Activated T-helper 1 cell treated with anti-CD3 and anti-CD28 coated beads, Interleukin-2, amount 50 U/mL, for 16 hours (primary cell): ENCODE data around the gene SLC31A1.

Experiments used
- DNase-seq, 2 donors: peaks; one replicate each; pipeline ENCODE4 v3.0.0-alpha.2; 2020; ENCODE audit warnings: low read depth in 1 of 2, low spot score in 1 of 2

The SLC31A1 gene

DNA sequence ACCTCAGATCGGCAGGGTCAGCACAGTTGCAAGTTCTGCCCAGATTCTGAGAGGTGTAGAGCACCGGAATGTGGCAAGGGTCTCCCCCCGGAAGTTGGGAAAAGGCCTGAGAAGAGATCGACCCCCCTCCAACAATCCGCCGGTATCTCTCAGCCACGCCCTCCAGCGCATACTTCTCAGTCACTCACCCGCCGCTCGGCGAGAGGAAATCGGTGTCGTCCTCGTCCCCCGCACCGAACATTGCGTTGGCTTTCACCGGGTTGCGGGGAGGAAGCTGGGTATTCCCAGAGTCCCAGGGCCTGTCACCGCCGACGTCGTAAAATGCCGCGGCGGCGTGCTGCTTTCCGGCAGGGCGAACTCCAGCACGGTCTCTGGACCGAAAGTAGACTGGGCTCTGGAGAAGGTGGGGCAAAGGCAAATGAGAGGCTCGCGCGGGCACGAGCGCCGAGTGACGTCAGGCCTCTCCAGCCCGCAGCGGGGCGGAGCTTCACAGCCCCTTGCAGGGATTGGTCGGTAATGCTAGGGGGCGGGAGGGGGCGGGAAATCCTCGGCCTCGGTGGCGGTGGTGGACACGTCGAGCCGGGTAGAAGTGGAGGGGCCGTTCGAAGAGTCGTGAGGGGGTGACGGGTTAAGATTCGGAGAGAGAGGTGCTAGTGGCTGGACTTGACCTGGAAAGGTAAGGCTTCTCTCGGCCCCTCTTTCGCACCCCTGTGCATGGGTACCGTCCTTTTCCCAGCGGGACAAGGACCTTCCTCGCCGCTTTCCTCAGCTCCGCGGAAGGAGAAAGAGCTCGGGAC, at the start of gene SLC31A1, which contains the start of gene FKBP15:
SLC31A1 (plus strand) TSS at position 542 of the 797 bp plus-strand sequence. CDS start 34,605 bp downstream, outside the sequence.
FKBP15 (minus strand) TSS at position 275 of the 797 bp plus-strand sequence; CDS start at position 241, 34 bp downstream.
- DNase-seq: peak; percentile 90 to 95

DNA sequence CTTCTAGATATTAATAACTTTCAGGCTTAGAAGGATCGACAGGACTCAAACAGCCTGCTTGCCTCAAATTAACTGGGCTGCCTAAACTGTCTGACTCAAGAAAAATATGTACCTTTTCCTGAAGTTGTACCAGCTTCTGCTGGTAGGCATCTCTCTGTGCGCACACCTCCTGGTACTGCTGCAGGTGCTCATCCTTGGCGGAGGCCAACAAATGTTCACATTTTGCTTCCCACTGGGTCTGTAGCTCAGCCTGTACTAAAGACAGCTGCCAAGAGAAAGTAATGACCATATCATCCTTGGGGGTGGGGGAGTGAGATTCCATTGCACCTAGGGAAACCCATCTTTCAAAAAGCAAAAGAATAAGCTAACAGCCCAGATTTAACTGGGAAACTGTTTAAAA, 48.0 kb upstream of the SLC31A1 start:
- no peak for DNase-seq

DNA sequence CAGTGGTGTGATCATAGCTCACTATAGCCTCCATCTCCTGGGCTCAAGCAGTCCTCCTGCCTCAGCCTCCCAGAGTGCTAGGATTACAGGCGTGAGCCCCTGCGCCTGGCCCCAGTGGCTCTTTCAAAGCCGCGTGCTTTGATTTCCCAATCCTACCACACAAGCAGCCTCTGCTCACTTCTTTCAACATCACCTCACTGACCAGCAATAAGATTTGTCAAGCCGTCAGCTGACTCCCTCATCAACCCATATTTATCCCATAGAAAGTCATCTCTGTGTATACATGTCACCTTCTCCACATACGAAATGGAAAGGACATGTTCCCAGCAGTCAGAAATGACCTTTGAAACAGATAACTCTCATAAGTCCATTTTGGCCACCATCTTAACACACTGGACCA, 44.5 kb upstream of the SLC31A1 start:
- DNase-seq: no peak

DNA sequence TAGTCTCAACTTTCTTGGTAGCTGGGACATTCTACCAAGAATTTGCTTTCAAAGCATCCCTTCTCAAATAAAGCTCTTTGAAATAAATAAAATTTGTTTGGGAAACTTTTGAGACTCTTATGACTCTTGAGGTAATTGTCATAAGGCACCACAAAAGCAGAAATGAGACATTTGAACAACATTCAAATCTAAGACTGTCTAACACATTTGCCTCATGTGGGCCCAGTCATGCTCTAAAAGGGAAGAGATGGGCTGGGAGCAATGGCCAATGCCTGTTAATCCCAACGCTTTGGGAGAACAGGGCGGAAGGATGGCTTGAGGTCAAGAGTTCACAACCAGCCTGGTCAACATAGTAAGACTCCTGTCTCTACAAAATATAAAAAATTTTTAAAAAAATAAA, 44.1 kb upstream of the SLC31A1 start:
- DNase-seq: no peak

DNA sequence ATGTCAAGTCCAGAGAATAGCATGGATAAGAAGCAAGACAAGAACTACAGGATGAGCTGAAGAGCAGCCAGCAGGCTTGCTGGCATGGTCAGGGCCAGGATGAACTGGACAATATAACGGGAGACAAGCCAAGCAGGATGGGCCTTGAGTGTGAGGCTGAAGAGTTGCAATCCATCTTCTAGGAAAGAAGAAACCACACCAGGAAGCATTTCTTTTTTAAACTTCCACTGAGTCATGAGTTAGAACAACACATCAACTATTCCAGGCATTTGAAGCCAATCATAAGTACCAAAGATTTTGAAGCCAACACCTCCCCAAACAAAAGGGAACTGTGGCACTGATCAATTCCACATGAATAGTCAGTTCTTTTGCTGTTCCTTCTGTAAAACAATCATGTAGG, 43.3 kb upstream of the SLC31A1 start:
- no peak for DNase-seq

DNA sequence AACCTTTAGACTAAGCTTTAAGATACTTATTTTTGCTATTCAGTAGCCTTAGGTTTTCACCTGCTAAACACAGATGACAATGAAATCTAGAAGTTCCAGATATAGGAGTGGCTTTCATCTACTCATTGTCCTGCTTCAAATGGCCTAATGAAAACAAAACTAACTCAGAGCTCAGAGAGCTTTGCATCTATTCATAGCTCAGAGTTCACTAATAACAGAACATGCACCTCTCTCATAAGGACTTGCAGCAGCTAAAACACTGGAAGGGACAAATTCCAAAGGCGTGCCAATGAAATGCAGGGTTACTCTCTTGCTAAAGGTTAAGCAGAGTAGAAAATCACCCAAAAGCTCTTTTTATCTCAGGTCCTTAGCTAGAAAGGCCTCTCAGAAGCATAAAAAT, 41.5 kb upstream of the SLC31A1 start:
- DNase-seq: no peak

DNA sequence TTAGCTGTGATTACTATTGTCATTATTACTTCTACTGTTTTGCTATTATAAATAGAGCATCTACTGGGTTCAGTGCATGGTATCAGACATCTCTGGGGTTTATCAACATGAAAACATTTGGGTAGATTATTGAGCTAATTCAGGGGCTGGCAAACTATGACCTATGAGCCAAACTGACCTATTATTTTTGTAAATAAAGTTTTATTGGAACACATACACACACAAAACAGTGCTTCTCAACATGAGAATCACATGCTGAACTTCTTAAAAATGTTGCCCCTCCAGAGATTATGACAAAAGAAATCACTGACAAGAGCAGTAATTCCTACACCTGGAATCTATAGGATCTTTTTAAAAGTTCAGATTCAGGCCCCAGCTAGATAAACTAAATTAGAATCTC, 40.2 kb upstream of the SLC31A1 start:
- DNase-seq: no peak

DNA sequence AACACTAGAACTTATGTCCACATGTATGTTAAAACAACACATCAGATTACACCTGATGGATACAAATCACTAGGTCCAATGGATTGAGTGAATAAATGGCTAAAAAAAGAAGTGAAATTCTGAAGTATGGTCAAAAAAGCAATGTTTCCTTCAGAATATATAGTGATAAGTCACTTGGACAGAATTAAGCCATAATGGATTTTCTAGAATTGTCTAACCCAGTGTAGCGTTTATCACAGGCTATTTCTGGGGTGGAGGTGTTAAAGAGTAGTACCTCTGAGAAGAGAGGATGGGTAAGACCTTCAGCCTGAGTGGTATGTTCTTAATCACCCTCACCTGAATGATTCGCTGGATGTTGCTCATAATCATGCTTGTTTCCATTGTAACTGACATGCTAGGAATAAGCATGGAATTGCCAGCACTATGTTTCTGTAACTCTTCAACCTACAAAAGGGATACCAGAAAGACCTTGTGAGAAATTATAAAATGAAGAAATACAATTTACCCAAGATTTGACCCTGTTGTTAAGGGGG, 37.3 kb upstream of the SLC31A1 start:
- no peak for DNase-seq

DNA sequence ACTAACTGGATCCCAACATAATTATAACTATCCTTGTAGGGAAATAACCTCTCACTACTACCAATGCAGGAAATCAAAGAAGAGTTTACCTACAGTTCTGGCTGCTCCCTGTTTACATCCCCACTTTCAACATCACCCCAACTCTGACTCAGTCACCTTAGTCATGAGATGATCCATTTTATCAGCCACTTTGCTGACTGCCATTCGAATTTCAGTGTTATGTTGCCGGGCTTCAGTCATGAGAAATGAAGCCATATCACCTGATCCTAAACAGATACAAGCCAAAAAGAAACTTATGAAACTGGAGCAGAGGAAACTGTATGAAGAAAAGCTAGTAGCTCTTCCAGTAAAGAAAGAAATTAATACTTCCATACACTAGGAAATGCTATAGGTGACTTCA, 36.8 kb upstream of the SLC31A1 start:
- no peak for DNase-seq

DNA sequence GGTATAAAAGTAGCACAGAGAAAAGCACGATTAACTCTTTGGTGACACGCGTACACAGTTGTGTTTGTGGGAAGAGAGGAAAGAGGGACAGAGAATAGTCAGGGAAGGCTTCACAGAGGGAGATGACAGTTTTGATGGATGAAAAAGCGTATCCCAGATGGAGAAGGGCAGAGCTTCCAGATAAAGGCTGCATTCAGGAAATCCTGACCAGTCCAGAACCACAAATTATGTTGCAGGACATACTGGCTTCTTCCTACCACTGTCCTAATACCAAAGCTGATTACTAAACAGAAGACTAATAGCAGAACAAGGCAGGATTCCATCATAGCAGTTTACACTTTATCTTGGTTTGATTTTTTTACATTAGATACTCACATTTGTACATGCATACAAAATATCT, 36.1 kb upstream of the SLC31A1 start:
- DNase-seq: no peak

DNA sequence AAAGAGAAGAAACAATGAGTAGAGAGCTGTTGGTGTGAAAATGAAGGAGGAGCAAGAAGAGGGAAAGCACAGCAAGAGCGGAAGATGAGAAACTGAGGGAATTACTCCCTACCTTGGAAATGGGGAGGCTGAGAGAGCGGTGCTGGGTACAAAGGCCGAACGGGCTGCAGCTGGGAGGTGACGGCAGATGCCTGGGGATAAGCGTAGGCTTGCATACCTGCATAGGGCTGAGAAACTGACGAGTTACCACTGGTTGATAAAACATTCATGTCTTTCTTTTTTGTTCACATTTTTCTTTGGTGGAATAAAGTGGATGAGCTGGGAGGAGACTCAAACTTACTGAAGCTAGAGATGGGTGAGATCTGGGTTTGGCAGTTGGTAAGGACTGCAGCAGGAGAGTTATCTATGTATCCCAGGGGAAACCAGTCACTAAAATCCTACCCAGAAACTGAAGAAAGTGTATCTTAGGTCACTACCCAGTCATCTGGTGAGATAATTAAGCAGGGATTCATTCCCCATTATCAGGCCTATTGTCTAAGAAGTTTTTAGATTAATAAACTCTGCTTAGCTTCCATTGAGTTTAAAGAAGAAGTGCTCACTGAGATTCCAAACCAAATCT, 35.1 kb upstream of the SLC31A1 start:
- DNase-seq: no peak

DNA sequence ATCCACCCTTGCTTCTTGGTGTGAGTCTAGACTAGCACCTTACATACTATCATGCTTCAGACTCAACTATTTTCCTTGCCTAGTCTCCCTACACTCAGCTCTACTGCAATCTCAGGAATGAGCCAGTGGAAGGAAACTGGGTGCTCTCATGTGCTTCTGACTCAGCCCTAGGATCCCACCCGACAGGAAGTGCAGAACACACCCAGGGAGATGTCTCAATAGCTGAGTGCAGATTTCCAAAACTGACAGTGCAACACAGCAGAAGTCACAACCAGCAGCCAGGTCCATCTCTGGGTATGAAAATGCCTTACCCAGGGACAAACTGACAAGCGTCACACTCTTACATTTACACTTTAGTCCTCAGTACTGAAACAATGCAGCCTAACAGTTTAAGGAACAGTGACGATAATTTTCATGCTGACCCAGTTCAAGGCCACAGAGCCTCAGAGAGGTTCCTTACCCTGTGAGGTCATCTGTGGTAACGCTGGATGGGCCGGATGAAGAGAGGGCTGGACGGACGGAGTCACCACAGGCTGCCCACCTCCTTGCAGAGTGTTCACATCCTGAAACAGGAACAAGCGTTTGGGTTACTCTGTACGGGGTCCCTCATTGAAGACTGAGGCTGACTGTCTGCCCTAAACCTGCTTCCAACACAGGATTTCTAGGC, 33.3 kb upstream of the SLC31A1 start:
- DNase-seq: no peak

DNA sequence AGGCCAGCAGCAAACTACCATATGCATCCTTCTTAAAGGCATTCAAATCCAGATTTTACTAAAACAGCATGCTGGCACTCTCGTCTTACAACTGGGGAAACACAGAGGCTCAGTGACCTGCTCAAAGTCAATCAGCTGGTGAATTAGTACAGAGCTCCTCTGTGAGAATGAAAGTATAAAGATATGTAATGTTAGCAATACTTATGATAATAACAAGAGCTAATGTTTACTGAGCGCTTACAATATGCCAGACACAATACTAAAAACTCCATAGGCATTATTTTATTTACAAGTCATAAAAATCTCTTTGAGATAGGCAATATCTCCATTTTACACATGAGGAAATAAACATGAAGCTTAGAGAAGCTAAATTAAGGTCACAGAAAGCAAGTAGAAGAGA, 28.9 kb upstream of the SLC31A1 start:
- no peak for DNase-seq

DNA sequence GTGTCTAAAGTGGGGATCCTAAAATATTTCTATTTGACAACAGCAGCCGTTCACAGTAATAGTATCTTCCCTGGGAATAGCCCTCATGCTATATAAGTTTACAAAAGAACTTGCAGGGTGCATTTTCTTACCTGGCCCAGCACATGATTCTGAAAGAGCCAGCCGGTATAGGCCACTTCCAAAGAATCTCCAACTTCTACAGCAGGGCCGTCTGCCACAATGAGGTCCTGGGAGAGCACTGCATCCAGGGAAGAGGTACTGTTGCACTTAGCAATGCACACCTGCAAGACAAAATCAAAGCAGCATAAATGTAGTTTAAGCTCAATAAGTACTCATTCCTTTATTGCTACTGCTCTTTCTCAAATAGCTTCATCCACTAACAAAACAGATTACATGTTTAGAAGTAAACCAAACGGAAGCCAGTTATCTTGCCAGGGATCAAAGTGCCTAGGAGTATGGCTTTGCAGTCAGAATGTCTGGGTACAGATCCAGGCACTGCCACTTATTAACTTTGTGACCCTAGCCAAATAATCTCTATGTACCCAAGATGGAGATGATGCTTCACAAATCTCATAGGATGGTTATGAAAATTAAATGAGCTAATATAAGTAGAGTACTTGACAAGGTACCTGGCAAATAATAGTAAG, 21.5 kb upstream of the SLC31A1 start:
- no peak for DNase-seq

DNA sequence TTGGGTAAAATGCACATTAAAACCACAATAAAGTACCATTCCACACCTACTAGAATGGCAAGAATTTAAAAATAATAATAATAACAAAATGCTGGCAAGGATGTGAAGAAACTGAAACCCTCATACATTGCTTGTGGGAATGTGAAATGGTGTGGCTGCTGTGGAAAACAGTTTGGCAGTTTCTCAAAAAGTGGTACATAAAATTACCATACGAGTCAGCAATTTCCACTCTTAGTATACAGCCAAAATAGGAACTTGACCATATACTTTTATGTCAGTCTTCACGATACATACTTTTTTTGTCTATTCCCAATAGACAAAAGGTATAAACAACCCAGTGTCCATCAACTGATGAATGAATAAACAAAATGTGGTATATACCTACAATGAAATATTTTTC, 15.9 kb upstream of the SLC31A1 start:
- no peak for DNase-seq

DNA sequence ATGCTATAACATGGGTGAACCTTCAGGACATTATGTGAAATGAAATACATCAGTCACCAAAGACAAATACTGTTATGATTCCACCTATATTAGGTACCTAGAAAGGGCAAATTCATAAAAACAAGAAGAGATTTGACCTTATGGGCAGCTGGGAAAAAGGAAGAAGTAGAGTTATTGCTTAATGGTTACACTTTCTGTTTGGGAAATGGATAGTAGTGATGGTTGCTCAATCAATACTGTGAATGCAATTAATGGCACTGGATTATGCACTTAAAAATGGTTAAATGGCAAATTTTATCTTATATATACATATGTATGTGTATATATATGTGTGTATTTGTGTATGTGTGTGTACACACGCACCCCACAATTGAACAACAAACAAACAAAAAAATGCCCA, 15.5 kb upstream of the SLC31A1 start:
- no peak for DNase-seq

DNA sequence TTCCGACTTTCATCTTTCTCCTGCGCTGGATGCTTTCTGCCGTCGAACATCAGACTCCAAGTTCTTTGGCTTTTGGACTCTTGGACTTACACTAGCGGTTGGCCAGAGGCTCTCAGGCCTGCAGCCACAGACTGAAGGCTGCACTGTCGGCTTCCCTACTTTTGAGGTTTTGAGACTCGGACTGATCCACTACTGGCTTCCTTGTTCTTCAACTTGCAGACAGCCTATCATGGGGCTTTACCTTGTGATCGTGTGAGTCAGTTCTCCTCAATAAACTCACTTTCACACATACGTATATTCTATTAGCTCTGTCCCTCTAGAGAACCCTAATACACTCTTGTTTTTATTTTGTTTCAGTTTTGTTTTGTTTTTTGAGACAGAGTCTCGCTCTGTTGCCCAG, 10.5 kb upstream of the SLC31A1 start:
- no peak for DNase-seq

DNA sequence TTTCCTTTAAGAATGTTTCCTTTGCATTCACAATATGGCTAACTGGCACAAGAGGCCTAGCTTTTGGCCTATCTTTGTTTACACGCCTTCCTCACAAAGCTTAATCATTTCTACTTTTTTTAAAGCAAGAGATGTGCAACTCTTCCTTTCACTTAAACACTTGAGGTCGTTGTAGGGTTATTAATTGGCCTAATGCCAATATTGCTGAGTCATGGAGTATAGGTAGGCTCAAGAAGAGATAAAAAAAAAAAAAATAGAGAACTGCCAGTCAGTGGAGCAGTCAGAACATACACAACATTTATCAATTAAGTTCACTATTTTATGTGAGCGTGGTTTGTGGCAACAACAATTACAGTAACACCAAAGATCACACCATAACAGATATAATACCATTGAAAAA, 6.2 kb upstream of the SLC31A1 start:
- DNase-seq: no peak

DNA sequence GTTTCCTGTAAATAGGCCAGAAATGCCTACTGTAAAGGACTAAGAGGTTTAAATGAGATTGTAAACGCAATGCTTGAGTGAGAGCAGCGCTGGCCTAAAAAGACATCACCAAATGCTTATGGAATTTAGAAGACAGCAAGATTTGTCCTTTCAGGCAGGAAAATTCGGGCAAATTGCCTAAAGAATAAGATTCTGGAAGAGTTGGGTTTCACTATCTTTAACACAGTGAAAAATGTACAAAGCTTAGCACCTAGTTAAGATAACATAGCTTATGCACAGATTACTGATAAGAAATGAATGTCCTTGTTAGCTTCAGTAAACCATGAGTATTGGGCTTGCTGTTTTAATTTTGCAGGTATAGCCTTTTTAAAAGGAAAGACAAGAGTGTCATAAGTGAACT, 4.9 kb upstream of the SLC31A1 start:
- DNase-seq: no peak

DNA sequence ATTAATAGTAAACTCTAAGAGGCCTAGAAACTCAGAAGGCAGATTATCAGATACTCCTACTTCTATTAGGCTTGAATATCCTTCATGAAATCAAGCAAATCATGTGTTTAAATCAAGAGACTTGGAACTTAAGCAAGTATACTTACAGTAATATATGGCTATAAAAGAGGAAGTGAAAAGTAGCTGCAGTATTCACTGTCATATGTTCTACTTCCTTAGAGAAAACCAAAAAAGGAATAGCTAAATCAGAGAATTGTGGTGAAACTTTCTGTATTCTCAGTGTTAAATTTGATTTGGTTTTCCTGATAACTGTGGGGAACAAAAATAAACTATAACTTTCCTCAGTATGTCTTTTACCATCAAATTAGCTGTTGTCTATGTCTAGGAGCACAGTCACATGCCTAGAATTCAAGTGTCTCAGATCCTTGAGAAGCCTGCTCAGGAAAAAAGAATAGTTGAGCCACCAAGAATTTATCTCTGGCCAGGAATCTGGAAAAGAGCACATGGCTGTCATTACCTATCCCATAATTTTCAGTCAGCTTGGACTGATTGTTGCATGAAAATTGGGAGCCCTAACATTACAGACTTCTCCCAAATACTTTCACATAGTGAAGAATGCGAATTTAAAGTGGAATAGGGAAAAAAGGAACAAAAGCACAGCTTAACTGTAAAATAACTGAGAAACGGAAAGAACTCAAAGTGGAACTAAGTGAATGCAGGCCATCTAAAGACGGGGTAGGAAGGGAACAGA, 2.0 kb upstream of the SLC31A1 start:
- DNase-seq: no peak

DNA sequence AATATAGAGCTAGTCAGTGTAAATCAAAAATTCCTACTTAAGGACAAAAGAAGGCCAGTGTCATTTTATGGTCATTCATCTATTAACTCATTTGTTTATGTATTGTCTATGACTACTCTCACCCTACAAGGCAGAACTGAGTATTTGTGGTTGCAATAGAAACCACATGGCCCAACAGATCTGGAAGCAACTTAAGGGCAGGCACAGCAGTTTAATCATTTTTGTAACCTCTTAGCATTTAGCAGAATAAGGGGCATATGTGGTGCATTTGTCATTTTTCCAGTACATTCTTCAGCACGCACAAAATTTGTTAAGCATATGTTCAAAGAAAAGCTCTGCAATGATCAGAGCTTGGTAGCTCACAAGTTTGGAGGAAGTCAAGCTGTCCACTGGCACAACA, 1.4 kb upstream of the SLC31A1 start:
- no peak for DNase-seq
